Ammon's horn (tissue), 1 donor: ENCODE results near the gene SUPT6H.
"Not testable (repeated sequence)": the region's sequence is repeated elsewhere in the genome, so short reads cannot be mapped to it uniquely, and the experiment has no call there.

Source experiments
- DNase-seq: peaks from one replicate; pipeline ENCODE4 v3.0.0-alpha.2; 2016; ENCODE audit warnings: low spot score

Gene SUPT6H

DNA sequence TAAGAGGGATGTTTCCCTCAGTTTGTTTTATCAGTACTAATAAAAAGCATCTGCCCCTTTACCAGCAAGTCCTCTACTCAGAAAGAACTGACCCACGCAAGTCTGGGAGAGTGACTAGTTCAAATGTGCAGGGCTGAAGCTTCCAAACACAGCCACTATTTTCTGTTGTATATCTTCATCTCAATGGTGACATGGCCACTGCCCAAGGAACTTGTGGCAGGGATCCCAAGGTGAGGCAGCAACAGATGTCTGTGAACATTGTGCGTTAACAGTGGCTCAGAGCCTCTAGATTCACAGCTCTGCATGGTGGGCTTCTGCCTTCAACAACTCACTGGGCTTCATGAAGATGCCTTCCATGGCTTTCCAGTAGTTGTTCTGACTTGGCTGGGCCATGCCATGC, 13.3 kb upstream of the SUPT6H start:
- DNase-seq, result no peak

DNA sequence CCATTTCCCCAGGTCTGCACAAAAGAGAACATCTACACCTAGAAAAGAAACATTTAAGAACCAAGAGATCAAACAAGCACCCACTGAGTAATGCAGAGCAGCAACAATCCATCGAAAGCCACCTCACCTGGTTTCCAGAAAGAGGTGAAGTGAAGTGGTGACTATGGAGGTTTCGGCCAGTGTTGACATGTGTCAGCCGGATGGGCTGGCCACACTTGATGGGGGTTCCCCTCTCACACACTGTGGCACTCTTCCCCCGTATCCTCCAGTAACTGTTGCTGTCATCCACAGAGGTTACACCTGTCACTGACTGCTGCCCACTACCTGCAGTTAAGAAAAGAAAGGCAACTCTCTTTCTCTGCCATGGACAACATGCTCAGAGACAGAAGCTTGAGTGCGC, 6.8 kb upstream of the SUPT6H start:
- no peak for DNase-seq

DNA sequence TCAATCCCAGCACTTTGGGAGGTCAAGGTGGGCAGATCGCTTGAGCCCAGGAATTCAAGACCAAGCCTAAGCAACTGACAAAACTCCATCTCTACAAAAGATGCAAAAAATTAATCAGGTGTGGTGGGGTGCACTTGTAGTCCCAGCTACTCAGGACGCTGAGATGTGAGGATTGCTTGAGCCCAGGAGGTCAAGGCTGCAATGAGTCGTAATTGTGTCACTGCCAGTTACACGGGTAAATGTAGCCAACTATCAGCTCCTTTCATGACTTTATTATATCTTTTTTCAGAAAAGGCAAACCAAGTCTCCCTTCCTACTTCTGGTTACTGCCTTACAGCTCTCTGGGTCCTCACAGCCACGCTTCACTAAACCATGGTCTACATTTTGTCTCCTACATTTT, 4.2 kb upstream of the SUPT6H start:
- no peak for DNase-seq

DNA sequence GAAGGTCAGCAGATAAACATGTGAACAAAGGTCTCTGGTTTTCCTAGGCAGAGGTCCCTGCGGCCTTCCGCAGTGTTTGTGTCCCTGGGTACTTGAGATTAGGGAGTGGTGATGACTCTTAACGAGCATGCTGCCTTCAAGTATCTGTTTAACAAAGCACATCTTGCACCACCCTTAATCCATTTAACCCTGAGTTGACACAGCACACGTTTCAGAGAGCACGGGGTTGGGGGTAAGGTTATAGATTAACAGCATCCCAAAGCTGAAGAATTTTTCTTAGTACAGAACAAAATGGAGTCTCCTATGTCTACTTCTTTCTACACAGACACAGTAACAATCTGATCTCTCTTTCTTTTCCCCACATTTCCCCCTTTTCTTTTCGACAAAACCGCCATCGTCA, 3.7 kb upstream of the SUPT6H start:
- not testable (repeated sequence) for DNase-seq

DNA sequence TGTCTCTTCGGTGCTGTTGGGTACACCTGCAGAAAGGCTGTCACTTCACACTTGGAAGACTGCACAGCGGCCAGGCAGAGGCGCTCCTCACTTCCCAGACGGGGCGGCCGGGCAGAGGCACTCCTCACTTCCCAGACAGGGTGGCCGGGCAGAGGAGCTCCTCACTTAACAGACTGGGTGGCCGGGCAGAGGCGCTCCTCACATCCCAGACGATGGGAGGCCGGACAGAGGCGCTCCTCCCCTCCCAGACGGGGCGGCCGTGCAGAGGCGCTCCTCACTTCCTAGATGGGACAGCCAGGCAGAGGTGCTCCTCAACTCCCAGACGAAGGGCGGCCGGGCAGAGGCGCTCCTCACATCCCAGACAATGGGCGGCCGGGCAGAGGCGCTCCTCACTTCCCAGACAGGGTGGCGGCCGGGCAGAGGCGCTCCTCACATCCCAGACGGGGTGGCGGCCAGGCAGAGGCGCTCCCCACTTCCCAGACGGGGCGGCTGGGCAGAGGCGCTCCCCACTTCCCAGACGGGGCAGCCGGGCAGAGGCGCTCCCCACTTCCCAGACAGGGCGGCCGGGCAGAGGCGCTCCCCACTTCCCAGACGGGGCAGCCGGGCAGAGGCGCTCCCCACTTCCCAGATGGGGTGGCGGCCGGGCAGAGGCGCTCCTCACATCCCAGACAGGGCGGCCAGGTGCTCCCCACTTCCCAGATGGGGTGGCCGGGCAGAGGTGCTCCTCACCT, 3.1 kb upstream of the SUPT6H start:
- not testable (repeated sequence) for DNase-seq

DNA sequence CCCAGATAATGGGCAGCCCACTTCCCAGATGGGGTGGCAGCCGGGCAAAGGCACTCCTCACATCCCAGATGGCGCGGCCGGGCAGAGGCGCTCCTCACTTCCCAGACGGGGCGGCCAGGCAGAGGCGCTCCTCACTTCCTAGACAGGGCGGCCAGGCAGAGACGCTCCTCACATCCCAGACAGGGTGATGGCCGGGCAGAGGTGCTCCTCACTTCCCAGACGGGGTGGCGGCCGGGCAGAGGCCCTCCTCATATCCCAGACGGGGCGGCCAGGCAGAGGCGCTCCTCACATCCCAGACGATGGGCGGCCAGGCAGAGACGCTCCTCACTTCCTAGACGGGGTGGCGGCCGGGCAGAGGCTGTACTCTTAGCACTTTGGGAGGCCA, 2.5 kb upstream of the SUPT6H start:
- DNase-seq, result not testable (repeated sequence)

DNA sequence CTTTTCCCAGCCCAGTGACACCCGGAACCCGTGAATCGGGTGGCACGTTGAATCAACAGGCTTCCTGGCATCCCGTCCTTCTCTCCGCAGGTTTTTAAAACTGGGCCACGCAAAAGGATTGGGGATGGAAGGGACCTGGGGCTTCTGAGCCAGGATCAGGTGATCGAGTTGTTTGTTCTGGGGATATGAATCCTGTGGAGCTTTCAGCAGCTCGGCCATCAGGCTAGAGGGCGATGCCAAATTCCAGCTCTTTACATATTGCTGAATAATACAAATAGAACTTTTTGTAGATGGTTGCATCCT, 473 bp downstream of the SUPT6H start:
- no peak for DNase-seq

DNA sequence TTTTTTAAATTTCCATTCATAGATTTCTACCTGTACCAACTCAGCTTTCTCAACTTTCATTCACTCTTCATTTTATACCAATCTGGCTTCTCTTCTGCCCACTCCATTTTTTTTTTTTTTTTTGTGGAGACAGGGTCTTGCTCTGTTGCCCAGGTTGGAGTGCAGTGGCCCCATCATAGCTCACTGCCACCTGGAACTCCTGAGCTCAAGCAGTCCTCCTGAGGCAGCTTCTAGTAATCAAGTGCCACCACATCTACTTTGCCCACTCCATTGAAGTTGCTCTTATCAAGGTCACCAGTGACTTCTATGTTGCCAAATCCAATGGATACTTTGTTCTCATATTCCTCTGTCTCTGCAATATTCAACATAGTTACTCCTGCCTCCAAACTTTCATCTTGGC, 1.7 kb downstream of the SUPT6H start:
- no peak for DNase-seq

DNA sequence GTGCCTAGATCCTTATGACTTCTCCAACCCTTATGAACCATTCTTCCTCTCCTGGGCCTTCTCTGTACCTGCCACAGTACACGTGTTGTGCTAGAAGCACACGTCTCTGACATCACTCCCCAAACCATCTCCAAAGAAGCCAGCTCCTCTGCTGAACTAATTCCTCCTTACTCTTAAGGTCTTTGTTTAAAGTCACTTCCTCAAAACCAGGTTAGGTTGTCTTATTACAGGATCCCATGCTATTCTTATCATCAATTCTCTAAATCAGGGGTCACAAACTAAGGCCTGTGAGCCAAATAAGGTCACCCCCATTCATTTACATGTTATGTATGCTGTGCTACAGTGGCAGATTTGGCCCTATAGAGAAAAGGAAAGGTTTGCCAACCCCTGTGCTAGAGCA, 4.0 kb downstream of the SUPT6H start:
- DNase-seq, result no peak

DNA sequence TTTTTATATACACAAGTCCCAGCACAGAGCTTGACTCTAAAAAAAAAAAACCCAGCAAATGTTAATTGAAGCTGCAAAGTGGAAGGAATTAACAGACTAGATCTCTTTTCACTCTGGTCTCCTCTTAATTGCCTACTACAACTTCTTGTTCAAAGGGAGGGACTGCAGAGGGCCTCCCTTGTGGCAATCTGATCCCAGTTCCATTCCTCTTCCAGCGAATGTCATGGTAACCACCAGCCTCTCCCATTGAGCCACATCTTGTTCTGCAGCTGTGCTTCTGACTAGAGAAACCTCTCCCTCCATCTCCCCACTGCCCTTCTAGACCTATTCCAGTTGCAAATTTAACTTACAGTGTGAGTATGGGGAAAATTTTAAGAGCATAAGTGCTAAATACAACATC, 5.9 kb downstream of the SUPT6H start:
- peak; percentile 35 for DNase-seq

DNA sequence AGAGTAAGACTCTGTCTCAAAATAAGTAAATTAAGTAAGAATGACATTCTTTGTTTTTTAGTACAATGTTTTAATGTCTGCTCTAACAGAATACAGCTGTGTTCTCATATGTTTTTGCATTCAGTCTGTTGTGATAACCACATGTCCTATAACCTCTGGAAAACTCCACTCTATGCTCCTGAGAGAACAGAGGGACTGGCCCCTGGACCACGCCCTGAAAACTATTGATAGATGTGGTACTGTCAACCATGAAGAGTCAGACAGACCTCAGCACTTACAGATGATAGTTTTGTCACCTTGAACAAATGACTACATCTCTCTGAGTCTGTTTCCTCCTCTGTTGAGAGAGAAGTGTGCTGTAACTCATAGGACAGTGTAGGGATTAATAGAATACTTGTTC, 7.9 kb downstream of the SUPT6H start:
- DNase-seq, result no peak

DNA sequence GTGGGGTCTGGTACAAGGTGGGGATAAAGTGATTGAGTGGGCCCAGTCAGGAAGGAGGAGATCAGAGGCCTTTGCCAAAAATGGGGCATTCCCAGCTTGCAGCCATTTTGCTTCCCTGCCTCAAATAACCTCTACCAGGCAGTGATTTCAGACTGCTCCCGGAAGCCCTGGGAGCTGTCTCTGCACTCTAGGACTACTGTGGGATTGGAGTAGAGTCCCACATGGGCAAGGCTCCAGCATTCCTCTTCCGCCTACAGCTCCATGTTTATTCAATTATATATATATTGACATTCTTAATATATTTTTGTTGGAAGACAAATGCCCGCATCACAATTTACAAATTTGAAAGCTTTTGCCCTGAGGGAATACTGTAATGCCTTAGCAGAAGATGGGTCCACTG, 13.5 kb downstream of the SUPT6H start:
- DNase-seq, result no peak

DNA sequence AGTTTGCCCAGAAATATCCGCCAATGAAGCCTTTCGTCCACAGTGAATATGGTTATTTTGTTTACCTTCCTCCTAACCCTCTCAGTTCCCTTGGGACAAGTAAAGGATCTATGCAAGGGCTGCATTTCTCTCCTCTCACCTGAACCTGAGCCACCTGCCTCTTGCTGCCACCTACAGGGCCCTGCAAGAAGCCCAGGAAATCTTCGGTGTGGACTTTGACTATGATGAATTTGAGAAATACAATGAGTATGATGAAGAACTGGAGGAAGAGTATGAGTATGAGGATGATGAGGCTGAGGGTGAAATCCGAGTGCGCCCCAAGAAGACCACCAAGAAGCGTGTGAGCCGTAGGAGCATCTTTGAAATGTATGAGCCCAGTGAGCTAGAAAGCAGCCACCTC, 14.0 kb downstream of the SUPT6H start:
- no peak for DNase-seq

DNA sequence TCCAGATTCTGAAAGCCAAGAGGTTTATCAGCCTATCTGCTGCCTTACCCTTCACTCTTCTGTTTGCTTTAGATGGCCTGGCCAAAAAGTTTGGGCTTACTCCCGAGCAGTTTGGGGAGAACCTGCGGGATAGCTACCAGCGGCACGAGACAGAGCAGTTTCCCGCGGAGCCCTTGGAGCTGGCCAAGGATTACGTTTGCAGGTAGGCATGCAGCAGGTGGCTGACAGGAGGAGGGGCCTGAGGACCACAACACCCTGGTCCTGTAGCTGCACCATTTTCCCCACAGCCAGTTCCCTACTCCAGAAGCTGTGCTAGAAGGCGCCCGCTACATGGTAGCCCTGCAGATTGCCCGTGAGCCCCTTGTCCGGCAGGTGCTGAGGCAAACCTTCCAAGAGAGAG, 20.6 kb downstream of the SUPT6H start:
- DNase-seq, result no peak

DNA sequence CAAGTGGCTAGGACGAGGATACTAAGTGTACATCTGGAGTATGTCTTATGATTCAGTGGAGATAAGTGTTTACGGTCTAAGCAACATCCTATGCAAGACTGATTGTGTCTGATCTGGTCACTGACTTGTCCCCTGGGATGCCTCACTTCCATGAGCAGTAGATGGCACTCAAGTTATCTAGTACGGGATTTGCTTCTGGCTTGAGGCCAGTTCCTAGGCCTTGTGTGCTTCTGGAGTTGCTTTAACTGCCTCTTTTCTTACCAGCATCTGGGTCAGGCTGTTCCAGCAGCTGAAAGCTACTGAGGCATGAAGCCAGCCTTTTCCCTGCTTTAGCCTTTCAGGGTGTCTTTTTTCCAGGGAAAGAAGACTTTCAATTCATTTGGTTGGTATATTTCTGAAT, 23.0 kb downstream of the SUPT6H start:
- DNase-seq, result peak; percentile 93

DNA sequence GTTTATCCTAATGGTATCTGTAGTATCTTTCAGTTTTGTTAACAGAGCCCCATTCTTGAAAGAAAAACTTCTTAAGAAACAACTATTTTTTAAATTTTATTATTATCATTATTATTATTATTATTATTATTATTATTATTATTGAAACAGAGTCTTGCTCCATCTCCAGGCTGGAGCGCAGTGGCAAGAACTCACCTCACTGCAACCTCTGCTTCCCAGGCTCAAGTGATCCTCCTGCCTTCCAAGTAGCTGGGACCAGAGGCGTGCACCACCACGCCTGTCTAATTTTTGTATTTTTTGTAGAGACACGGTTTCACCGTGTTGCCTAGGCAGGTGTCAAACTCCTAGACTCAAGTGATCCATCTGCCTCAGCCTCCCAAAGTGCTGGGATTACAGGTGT, 23.4 kb downstream of the SUPT6H start:
- DNase-seq, result no peak

DNA sequence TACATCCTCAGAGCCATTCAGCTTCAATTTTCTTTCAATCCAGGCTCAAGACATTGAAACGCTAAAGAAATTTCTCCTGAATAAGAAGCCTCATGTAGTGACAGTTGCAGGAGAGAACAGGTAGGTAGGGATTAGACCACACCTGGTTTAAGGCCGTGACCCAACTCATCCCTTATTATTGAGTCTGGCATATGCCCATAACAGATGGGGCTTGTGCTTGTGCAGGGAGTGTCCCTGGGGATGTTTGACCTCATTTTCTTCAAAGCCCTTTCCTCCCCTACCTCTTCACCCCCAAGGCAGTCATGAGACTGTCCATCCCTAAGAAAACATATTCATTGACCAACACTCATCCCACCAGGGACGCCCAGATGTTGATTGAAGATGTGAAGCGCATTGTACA, 24.3 kb downstream of the SUPT6H start:
- DNase-seq, result no peak

DNA sequence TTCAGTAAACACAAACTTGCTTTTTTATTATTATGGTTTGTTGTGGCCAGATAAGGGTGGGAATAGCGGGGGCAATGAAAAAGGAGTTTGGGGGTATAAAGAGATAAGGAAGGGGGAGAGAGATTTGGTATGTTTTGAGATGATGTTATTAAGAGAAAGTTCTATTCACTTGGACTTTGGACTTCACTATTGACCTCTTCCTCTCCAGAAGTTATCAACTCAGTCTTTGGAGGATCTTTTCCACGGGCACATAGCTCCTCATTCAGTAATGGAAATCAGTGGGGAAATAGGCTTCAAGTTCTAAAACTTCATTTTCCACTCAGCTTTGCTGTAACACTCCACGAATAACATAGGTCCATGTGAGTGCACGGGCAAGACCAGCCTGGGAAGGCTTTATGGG, 26.5 kb downstream of the SUPT6H start:
- no peak for DNase-seq

DNA sequence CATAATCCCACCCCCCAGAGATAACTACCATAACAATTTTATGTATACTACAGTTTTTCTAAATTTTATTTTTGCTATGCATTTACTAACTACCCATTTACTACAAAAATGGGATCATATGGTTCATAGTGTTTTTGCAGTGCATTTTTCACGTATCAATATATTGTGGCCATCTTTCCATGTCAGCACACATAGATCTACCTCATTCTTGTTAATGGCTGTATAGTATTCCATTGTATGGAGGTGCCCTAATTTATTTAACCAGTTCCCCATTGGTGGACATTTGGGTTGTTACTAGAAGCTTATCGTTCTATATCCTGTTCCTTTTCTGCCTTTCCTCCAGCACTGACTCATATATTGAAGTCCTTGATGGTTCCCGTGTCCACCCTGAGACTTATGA, 27.0 kb downstream of the SUPT6H start:
- DNase-seq, result no peak

DNA sequence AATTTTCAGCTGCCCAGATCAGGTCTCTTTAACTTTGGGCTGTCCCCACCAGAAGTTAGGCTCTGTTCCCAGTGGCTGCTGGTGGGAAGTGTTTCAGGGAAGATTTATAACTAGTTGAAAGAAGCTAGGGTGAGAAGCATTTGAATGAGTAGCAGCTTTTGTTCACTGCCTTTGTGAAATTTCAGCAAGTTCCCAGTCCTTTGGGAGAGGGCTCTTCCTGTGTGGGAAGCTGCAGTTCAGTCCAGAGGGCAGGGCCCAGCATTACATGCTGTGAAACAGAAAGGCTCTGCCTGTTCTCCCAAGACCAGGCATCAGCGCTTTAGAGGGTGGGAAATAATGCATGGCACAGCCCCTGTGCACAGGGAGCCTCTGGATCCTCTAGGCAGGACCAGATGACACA, 31.9 kb downstream of the SUPT6H start:
- no peak for DNase-seq

DNA sequence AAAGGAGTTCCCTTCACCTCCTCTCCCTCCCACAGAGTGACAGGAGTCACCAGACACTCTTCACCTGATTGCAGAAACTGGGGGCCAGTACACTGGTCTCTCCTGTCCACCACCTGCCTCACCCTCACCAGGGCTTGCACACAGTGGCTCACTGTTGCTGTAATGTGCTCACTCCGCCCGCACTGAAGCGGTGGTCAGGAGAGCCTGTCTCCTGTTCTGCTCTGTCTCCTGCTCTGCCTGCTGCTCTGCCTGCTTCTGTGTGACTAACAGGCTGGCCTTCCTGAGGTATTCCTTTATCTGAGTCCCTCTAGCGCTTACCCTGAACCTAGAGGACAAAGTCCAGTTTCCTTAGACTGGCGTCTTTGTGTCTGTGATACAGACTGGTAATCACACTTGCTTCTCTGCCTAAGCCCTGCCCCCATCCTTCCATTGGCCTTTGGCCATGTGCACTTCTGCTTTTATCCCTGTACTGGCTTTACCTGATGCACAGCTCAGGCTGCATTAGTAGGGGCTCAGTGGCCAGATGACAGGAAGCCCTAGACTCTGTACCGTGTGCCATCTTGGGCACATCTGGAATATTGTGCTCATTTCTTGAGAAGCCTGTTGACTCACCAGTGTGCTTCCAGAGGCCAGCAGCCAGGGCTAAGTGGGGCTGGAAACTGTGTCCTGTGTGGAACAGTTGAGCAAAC, 36.4 kb downstream of the SUPT6H start:
- no peak for DNase-seq

DNA sequence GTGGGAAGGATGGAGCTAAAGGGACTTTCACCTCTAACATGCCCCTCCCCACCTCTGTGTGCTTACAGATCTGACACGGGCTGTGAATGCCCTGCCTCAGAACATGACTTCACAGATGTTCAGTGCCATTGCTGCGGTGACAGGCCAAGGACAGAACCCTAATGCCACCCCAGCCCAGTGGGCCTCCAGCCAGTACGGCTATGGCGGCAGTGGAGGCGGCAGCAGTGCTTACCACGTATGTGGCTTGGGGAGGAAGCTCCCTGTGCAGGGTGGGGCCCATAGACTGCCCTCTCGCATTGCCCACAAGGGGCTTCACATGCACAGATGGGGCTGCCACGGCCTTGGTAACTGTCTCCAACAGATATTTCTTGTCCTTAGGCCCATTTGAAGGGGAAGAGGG, 38.3 kb downstream of the SUPT6H start:
- no peak for DNase-seq

DNA sequence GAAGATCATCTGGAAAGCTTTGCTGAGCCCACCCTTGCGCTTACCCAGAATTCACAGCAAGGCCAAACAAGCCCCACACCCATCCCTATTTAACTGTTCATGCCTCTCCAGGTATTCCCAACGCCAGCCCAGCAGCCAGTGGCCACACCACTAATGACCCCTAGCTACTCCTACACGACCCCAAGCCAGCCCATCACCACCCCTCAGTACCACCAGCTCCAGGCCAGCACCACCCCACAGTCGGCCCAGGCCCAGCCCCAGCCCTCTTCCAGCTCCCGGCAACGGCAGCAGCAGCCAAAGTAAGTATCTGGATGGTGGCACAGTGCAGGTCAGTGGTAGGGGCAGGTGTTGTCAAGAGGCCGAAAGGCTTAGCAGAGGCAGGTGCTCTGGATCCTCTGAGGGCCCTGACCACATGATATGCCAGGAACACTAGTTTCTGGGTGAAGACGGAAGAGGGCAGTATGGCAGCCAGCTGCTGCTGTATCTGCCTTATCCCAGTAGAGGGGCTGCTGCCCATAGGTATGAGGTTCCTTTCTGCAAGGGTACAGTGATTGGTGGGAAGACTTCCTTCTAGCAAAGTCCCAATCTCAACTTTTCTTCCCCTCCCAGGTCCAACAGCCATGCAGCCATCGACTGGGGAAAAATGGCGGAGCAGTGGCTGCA, 39.0 kb downstream of the SUPT6H start:
- no peak for DNase-seq
